HG02981 (cell line): ENCODE measurements around the gene LSM14A.
"Not testable (repeated sequence)": the region's sequence is repeated elsewhere in the genome, so short reads cannot be mapped to it uniquely, and the experiment has no call there.

Experiments
- ATAC-seq: cut with Tn5 transposase; IDR thresholded peaks from one replicate; pipeline ENCODE4 v1.9.1; 2021; ENCODE audit warnings: mild to moderate bottlenecking, moderate library complexity; ENCODE audit not compliant: unreplicated experiment

The LSM14A gene

DNA sequence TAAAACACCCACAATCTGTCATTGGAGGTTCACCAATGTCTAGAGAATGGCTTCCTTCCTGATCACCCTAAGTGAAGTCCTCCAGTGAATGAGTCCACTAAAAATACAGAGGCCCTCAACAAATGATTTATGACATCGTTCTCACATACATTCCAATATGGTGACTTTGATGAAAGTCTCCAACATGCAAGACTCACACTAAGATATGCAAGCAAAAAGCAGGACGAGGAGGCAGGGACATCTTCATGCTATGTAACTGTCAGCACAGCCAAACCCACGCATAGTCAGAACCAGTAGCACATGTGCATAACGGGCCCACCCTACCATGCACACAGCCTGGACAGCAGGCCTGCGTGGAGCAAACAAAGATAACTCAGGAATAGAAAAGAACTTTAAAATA lies 16.6 kb upstream of the LSM14A start:
- ATAC-seq: no peak

DNA sequence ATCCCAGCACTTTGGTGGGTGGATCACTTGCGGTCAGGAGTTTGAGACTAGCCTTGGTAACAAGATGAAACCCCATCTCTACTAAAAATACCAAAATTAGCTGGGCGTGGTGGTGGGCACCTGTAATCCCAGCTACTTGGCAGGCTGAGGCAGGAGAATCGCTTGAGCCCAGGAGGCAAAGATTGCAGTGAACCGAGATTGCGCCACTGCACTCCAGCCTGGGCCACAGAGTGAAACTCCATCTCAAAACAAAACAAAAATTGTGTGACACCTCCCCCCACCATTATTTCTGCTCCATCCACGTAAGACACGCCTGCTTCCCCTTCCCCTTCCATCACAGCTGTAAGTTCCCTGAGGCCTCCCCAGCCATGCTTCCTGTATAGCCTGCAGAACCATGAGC lies 13.3 kb upstream of the LSM14A start:
- ATAC-seq: not testable (repeated sequence)

DNA sequence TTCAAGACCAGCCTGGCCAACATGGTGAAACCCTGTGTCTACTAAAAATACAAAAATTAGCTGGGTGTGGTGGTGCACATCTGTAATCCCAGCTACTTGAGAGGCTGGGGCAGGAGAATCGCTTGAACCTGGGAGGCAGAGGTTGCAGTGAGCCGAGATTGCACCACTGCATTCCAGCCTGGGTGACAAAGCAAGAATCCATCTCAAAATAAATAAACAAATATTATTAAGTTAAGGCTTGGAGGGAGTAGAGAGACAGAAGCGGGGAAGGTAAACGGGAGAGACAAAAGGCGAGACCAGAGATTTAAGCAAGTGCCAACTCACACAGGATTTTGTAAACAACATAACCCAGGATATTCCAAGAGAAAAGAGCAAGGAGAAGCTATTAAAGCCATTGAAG lies 12.8 kb upstream of the LSM14A start:
- not testable (repeated sequence) for ATAC-seq

- not testable (repeated sequence) for ATAC-seq
Observed at GRCh38 chr19:34161902-34162301, 10.4 kb upstream of the LSM14A start.

- ATAC-seq: no peak
Observed at GRCh38 chr19:34165295-34165738, 7.0 kb upstream of the LSM14A start.

DNA sequence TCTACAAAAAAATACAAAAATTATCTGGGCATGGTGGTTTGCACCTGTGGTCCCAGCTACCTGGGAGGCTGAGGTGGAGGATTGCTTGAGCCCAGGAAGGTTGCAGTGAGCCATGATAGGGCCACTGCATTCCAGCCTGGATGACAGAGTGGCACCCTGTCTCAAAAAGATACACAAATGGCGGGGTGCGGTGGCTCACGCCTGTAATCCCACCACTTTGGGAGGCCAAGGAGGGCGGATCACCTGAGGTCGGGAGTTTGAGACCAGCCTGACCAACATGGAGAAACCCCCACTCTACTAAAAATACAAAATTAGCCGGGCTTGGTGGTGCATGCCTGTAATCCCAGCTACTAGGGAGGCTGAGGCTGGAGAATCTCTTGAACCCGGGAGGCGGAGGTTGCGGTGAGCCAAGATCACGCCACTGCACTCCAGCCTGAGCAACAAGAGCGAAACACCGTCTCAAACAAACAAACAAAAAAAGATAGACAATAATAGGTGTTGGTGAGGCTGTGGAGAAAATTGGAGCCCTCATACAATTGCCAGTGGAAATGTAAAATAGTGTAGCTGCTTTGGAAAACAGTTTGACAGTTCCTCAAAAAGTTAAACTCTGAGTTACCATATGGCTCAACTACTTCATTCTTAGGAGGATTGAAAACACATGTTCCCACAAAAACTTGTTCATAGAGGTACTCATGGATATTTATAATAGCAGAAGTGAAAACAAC lies 2.7 kb upstream of the LSM14A start:
- ATAC-seq: not testable (repeated sequence)

DNA sequence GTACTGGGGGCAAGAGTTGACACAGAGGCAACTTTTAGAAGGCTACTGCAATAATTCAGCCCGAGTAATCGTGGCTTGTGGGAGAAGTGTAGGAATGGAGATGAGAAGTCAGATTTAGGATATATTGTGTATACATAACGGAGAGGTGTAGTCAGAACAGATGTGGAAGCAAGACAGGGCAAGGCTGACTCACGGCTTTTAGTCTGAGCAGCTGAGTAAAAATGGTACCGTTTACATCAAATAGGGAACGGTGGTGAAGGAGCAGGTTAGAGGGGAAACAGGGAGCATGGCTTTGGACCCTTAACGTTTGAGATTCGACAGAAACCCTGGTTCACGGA lies 796 bp upstream of the LSM14A start:
- ATAC-seq: peak; percentile 28

DNA sequence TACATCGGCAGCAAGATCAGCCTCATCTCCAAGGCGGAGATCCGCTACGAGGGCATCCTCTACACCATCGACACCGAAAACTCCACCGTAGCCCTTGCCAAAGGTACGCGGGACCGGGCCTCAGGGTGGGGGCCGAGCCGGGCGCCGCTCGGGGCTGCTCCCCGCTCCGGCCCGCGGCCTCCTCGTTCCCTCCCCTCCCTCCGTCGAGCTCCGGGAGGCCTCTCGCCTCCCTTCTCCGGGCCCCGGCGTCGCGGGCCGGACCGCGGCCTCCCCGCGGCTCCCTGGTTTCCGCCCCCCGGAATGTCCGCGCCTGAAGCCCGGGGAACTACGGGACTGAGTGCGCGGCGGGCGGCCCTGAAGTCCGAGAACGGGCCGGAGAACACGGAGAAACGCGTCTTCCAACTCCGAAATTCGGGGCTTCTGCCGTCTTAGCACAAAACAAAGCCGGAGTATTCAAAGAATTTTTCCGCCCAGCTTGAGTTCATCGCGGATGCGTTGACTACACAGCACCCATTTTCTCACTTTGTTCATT lies 423 bp downstream of the LSM14A start:
- peak; percentile 19 for ATAC-seq

DNA sequence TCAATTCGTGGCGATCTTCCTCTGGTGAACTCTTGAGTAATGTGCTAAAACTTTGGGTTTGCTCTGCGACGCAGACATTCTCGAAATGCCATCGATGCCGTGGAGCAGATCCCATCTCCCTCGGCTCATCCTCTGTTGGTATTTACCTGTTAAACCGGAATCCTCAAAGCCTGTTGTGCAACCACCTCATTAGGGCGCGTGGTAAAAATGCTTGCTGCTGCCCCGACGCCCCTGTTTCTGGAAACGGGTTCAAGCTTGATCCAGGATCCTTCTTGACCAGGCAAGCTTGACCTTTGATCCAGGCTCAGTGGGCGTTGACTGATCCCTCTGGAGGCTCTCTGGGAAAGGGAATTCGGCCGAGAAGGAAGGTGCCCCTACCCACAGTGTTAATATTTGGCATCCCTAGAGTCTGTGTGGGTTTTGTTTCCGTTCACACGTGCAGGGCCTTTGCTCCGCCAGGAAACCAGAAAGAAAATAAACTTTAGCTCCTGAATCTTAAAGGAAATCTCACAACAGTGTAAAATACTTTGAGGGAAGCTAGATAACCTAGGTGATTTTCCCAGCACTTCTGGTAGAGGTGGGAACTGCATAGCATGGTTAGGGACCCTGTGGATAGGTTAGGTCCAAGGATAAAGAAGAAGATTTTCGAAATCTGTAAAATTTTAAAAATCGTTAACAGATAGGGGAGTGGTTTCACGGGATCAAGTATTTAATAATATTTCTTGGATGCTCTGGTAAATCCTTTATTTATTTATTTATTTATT lies 1.1 kb downstream of the LSM14A start:
- ATAC-seq: no peak

GRCh38 chr19:34175173-34175572 lies 2.9 kb downstream of the LSM14A start:
- ATAC-seq: not testable (repeated sequence)

GRCh38 chr19:34176581-34176980 lies 4.3 kb downstream of the LSM14A start:
- ATAC-seq: no peak

- no peak for ATAC-seq
Observed at GRCh38 chr19:34178274-34178610, 5.9 kb downstream of the LSM14A start.

DNA sequence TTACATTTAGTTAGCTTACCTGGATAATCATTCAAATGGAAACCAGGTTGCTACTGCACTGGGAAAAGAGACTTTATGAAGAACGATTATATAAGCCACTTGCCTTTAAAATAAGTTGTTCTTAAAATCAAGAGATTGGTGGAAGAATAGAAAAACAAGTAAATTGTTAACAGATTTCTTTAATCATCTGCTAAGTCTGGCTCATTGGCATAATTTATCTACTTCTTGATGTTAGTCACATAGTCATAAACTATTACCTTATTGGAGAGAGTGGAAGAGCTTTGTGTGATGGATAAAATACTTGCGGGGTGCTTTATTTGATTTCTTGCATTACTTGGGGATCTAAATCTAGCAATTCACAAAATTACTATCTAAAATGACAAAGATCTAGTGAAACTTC lies 6.8 kb downstream of the LSM14A start:
- ATAC-seq: no peak

DNA sequence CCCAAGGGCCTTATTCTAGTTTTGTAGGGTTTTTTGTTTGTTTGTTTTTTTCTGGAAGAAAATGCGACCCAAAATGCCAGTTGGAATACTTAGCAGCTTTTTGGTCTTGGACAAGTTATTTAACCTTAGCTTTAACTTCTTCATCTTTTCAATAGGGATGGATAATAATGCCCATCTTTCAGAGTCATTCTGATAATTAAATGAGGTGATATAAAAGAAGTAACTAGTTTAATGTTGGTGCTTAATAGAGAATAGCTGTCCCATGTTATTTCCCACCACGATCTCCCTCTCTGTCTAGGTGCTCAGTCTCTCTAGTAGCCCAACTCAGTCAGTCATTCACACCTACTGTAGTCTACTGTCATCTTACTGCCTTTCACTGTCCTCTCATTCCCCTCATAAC lies 8.0 kb downstream of the LSM14A start:
- no peak for ATAC-seq

DNA sequence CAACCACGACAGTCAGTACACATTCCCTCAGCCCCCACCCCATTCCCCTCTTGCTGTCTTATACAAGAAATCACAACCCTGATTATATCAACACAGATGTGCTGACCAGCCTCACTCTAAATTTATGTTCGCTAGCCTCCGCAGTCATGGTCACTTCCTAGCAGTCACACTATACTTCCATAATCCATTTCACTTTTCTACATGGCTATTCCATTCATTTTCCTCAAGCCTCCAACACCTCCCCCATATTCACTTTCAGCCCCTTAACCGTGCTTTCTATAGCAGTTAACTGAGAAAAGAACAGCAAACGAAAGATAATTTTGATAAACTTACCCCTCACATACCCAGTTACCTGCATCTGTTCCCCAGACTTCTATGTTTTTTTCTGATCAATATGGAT lies 8.4 kb downstream of the LSM14A start:
- no peak for ATAC-seq

DNA sequence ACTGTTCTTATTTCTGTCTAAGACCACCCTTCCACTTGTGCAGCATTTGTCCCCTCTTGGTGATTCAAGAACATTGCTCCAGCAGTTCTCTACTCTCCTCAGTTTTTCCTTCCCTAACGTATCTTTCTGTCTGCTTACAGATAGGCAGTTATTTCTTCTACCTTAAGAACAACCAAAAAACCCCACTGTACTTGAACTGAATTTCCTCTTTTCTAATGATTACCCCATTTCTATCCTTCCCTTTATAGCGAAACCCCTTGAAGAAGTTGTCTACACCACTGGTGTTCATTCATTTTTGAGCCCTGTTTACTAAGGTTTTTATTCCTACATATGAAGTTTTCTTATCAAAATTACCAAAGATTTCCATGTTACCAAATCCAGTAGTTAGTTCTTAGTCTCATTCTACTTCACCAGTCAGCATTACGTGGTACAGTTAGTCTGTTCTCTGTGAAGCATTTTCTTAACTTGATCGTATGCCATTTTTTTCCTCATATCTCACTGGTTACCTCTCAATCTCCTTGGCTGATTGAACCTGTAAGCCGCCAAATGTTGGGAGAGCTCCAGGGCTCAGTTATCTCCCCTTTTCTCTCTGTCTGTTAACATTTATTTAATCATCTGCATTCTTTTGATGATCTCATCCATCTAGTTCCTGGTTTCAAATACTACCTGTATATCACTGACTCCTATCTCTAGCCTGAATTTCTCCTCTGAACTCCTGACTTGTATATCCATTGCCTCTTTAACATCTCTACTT lies 9.0 kb downstream of the LSM14A start:
- ATAC-seq: no peak

- ATAC-seq: no peak
Observed at GRCh38 chr19:34182125-34182524, 9.8 kb downstream of the LSM14A start.

DNA sequence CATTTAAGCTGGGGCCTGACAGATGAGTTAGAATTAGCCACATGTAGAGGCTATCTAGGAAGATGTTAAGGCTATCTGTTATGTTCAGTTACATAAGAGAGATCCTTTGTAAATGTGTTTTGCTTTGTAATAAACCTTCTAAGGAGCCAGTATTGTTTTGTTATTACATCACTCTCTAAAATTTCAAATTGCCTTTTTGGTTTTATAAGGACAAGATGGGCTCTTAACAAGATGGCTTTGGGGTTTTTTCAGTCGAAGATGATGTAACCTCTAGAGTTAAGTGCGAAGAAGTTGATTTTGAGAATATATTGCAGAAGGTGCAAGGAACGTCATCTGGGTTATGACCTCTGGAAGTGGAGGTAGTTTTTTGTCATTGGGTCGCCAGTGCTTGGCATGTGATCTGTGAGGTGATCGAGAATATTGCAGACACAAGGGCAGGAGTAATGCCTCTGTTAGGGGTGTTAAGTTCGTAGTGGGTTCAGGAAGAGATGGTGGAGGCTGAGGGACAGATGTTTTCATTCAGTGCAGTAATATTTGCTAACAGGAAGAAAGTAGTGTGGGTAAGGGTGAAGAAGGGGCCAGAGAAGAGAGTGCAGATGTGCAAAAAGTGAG lies 12.7 kb downstream of the LSM14A start:
- no peak for ATAC-seq

- no peak for ATAC-seq
Observed at GRCh38 chr19:34186205-34186604, 13.9 kb downstream of the LSM14A start.

DNA sequence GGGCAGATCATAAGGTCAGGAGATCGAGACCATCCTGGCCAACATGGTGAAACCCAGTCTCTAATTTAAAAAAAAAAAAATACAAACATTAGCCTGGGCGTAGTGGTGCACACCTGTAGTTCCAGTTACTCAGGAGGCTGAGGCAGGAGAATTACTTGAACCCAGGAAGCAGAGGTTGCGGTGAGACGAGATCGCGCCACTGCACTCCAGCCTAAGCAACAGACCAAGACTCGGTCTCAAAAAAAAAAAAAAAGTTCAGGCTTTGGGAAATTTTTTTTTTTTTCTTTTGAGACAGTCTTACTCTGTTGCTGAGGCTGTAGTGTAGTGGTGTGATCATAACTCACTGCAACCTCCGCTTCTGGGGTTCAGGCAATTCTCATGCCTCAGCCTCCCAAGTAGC lies 14.7 kb downstream of the LSM14A start:
- no peak for ATAC-seq

DNA sequence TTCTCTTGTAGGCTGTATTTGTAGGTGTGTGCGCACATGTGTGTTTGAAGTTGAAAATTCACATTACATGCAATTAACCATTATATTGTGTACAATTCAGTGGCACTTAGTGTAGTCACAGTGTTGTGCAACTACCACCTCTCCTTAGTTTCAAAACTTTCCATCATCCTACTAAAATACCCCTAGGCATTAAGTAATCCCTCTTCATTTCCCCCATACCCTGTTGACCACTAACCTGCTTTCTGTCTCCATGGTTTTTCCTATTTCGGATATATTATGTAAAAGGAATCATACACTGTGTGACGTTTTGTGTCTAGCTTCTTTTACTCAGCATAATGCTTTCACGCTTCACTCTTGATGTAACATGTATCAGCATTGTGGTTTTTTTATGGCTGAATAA lies 16.1 kb downstream of the LSM14A start:
- no peak for ATAC-seq
